Panc1 (cell line): Measurements from ENCODE around the gene CCDC157. TPM values are rescaled to one million over a fixed set of nuclear protein-coding genes. Genes with fewer than 3 reads are reported as not detected.

ENCODE experiments used
- ATAC-seq: fragments of 200-7000 bp; cut with Tn5 transposase; 2 replicates; pipeline ENCODE4 v1.9.1; 2020; ENCODE audit warnings: mild to moderate bottlenecking, moderate library complexity
- BruUV-seq: library from RNA; stranded (reverse); fragments of 400-500 nt; replicated peaks from 2 replicates; lab custom pipeline; 2021; lab: Mats Ljungman, UMichigan
- CTCF ChIA-PET: fragments of 300-600 bp; sonication (Branson Sonifier 250); formaldehyde crosslinking; loops from one replicate; lab custom pipeline; 2022; ENCODE audit warnings: antibody characterized with exemption; lab: Charles Lee
- POLR2A ChIA-PET: fragments of 300-600 bp; sonication (Branson Sonifier 250); formaldehyde crosslinking; loops from one replicate; lab custom pipeline; 2022; ENCODE audit warnings: antibody characterized with exemption; lab: Charles Lee
- DNase-seq: peaks from one replicate; pipeline ENCODE4 v3.0.0-alpha.2; 2010; ENCODE audit warnings: low read depth, low spot score
- H3K27ac ChIP-seq: 2 replicates; pipeline ENCODE4 v1.5.1; 2011; ENCODE audit warnings: mild to moderate bottlenecking, low read length, inconsistent platforms
- H3K27me3 ChIP-seq: fragments of 200-500 bp; sonication (Bioruptor generic); 2 replicates; pipeline ENCODE4 v1.6.0; 2014; ENCODE audit warnings: low read length, inconsistent platforms; ENCODE audit not compliant: control insufficient read depth, insufficient read depth
- H3K36me3 ChIP-seq: fragments of 200-500 bp; sonication (Bioruptor generic); 2 replicates; pipeline ENCODE4 v1.5.1; 2014; ENCODE audit warnings: inconsistent platforms, mild to moderate bottlenecking, low read length, moderate library complexity; ENCODE audit not compliant: control insufficient read depth, insufficient read depth
- H3K4me1 ChIP-seq: 2 replicates; pipeline ENCODE4 v1.5.1; 2011; ENCODE audit warnings: inconsistent platforms, mild to moderate bottlenecking, low read length, moderate library complexity; ENCODE audit not compliant: control insufficient read depth, insufficient read depth
- H3K4me3 ChIP-seq, 2 experiments: 2 replicates each; pipeline ENCODE4 v1.5.1; 2011 to 2012; ENCODE audit warnings: low read depth in 2 of 2, low read length in 2 of 2, mild to moderate bottlenecking in 2 of 2, inconsistent platforms in 1 of 2, moderate library complexity in 1 of 2
- H3K9me3 ChIP-seq: fragments of 200-500 bp; sonication (Bioruptor generic); 2 replicates; pipeline ENCODE4 v1.5.1; 2014; ENCODE audit warnings: low read depth, mild to moderate bottlenecking, inconsistent platforms, low read length, moderate library complexity; ENCODE audit not compliant: control insufficient read depth, insufficient read depth
- POLR2AphosphoS5 ChIP-seq: IDR thresholded peaks from 2 replicates; pipeline ENCODE4 v1.6.1; 2012; ENCODE audit warnings: mild to moderate bottlenecking, low read depth, low read length, moderate library complexity
- SIN3A ChIP-seq: IDR thresholded peaks from 2 replicates; pipeline ENCODE4 v1.6.1; 2012; ENCODE audit warnings: low read depth, mild to moderate bottlenecking, low read length, moderate library complexity, borderline replicate concordance; ENCODE audit not compliant: insufficient read depth
- TCF7L2 ChIP-seq: IDR thresholded peaks from 2 replicates; pipeline ENCODE4 v1.6.1; 2011; ENCODE audit warnings: mild to moderate bottlenecking, low read depth, low read length, inconsistent platforms
- in situ Hi-C: cut with HindIII; loops from 2 replicates; pipeline ENCODE4 v1.10.0; 2016; ENCODE audit warnings: low sequenced_read_pairs, low pct_unique_long_range_greater_than_20kb
- intact Hi-C: fragments of 100-400 bp; cut with micrococcal nuclease; formaldehyde crosslinking; loops from one replicate; pipeline ENCODE4 v1.10.0; 2022; ENCODE audit not compliant: unreplicated experiment
- total RNA-seq: library from RNA; stranded (reverse); gene quantifications from one replicate; pipeline ENCODE4 v1.2.1, GENCODE V29; 2021; ENCODE audit not compliant: unreplicated experiment
- TF ChIP-seq, protein P1 (sequence below), 2 experiments: IDR thresholded peaks; 2 replicates each; pipeline ENCODE4 v1.6.1; 2011 to 2012; ENCODE audit warnings: low read depth in 2 of 2, control low read depth in 1 of 2, low read length in 1 of 2, mild to moderate bottlenecking in 1 of 2, moderate library complexity in 1 of 2; ENCODE audit not compliant: insufficient read depth in 1 of 2
- TF ChIP-seq, protein P2 (sequence below): fragments of 450-650 bp; IDR thresholded peaks from 2 replicates; pipeline ENCODE4 v1.5.1; 2017; ENCODE audit warnings: mild to moderate bottlenecking

CCDC157 gene
- total RNA-seq, 1 experiment from 2014 or later, result 2.1 TPM

GRCh38 chr22:30422481-30423300 is 65.9 kb downstream of the CCDC157 start:
- no TSS peak for BruUV-seq
- H3K27ac ChIP-seq, result peak overlapping the region; percentile 91
- POLR2A ChIA-PET, result interaction anchor here (0.6 to 1.3 kb wide), 6 partner anchors 10 to 216 kb away, joined by 3 to 5 read pairs (median 3); no protein-coding TSS in a partner anchor
- peaks cover 24% of the 10 kb centered on the region for H3K4me1 ChIP-seq
- in situ Hi-C loops (no loop called here), intact Hi-C loops (no loop called here)
- TF ChIP-seq, protein P1, sequence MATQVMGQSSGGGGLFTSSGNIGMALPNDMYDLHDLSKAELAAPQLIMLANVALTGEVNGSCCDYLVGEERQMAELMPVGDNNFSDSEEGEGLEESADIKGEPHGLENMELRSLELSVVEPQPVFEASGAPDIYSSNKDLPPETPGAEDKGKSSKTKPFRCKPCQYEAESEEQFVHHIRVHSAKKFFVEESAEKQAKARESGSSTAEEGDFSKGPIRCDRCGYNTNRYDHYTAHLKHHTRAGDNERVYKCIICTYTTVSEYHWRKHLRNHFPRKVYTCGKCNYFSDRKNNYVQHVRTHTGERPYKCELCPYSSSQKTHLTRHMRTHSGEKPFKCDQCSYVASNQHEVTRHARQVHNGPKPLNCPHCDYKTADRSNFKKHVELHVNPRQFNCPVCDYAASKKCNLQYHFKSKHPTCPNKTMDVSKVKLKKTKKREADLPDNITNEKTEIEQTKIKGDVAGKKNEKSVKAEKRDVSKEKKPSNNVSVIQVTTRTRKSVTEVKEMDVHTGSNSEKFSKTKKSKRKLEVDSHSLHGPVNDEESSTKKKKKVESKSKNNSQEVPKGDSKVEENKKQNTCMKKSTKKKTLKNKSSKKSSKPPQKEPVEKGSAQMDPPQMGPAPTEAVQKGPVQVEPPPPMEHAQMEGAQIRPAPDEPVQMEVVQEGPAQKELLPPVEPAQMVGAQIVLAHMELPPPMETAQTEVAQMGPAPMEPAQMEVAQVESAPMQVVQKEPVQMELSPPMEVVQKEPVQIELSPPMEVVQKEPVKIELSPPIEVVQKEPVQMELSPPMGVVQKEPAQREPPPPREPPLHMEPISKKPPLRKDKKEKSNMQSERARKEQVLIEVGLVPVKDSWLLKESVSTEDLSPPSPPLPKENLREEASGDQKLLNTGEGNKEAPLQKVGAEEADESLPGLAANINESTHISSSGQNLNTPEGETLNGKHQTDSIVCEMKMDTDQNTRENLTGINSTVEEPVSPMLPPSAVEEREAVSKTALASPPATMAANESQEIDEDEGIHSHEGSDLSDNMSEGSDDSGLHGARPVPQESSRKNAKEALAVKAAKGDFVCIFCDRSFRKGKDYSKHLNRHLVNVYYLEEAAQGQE (IDR thresholded peaks at IDR 0.05; ENCODE audit: insufficient read depth in 1 of 2, low read depth in 2 of 2, low read length in 1 of 2), result no peak
- peak; percentile 23; the same call in 1 of the 2 replicates for TF ChIP-seq TCF7L2
- no peak for TF ChIP-seq POLR2AphosphoS5
- DNase-seq, result no peak
- peak overlapping the region; percentile 62 to 69 for H3K4me3 ChIP-seq
- ATAC-seq, result peak; percentile 52
- no peaks in the 10 kb centered on the region for H3K9me3 ChIP-seq
- H3K36me3 ChIP-seq, result no peaks in the 10 kb centered on the region; the same call in 1 of the 2 replicates
- CTCF ChIA-PET, result interaction anchor here (0.6 to 0.7 kb wide), 2 partner anchors 39 to 40 kb away, joined by 3 read pairs; no protein-coding TSS in a partner anchor
- H3K27me3 ChIP-seq, result no peaks in the 10 kb centered on the region

- no peaks in the 10 kb centered on the region for H3K9me3 ChIP-seq
- intact Hi-C loops, result no loop called here
- POLR2A ChIA-PET, result interaction anchor here (0.6 to 1.3 kb wide), 5 partner anchors 10 to 216 kb away, joined by 3 to 5 read pairs (median 3); no protein-coding TSS in a partner anchor
- H3K4me1 ChIP-seq, result peaks cover 24% of the 10 kb centered on the region
- ATAC-seq (peak; percentile 57), DNase-seq (no peak)
- no peak for TF ChIP-seq TCF7L2
- TF ChIP-seq POLR2AphosphoS5, result peak; percentile 77
- no TSS peak for BruUV-seq
- no peaks in the 10 kb centered on the region for H3K27me3 ChIP-seq
- H3K4me3 ChIP-seq, result peak overlapping the region; percentile 62 to 69
- peak overlapping the region; percentile 91 for H3K27ac ChIP-seq
- no peaks in the 10 kb centered on the region; the same call in 1 of the 2 replicates for H3K36me3 ChIP-seq
- CTCF ChIA-PET, result interaction anchor here (0.7 to 1.2 kb wide), 2 partner anchors 27 to 32 kb away, joined by 4 read pairs; partner anchors contain the start of gene SEC14L2
- in situ Hi-C loops, result no loop called here
These were observed 66.6 kb downstream of the CCDC157 start for GRCh38 chr22:30423301-30423958.

- no TSS peak for BruUV-seq
- POLR2A ChIA-PET, result interaction anchor here (0.8 to 1.3 kb wide), 3 partner anchors 11 to 14 kb away, joined by 3 to 5 read pairs (median 4); no protein-coding TSS in a partner anchor
- no peaks in the 10 kb centered on the region for H3K27me3 ChIP-seq
- H3K4me1 ChIP-seq, result peaks cover 24% of the 10 kb centered on the region
- TF ChIP-seq, protein P1 (IDR thresholded peaks at IDR 0.05; ENCODE audit: insufficient read depth in 1 of 2, low read depth in 2 of 2, low read length in 1 of 2), result no peak
- TF ChIP-seq, protein P2, sequence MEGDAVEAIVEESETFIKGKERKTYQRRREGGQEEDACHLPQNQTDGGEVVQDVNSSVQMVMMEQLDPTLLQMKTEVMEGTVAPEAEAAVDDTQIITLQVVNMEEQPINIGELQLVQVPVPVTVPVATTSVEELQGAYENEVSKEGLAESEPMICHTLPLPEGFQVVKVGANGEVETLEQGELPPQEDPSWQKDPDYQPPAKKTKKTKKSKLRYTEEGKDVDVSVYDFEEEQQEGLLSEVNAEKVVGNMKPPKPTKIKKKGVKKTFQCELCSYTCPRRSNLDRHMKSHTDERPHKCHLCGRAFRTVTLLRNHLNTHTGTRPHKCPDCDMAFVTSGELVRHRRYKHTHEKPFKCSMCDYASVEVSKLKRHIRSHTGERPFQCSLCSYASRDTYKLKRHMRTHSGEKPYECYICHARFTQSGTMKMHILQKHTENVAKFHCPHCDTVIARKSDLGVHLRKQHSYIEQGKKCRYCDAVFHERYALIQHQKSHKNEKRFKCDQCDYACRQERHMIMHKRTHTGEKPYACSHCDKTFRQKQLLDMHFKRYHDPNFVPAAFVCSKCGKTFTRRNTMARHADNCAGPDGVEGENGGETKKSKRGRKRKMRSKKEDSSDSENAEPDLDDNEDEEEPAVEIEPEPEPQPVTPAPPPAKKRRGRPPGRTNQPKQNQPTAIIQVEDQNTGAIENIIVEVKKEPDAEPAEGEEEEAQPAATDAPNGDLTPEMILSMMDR, result no peak
- peak; percentile 62; the same call in 1 of the 2 replicates for TF ChIP-seq TCF7L2
- TF ChIP-seq SIN3A, result no peak
- 0 out of 2 replicates have a peak, but pooled peaks have one; percentile 42 for TF ChIP-seq POLR2AphosphoS5
- intact Hi-C loops (no loop called here), in situ Hi-C loops (no loop called here)
- peak; percentile 94 for DNase-seq
- H3K27ac ChIP-seq, result peak overlapping the region; percentile 91
- H3K9me3 ChIP-seq, result no peaks in the 10 kb centered on the region
- ATAC-seq, result peak; percentile 90
- H3K36me3 ChIP-seq, result no peaks in the 10 kb centered on the region; the same call in 1 of the 2 replicates
- CTCF ChIA-PET, result interaction anchor here (0.7 to 1.2 kb wide), 2 partner anchors 28 to 32 kb away, joined by 4 read pairs; partner anchors contain the start of gene SEC14L2
- peak overlapping the region; percentile 62 to 82 for H3K4me3 ChIP-seq
These were observed 67.2 kb downstream of the CCDC157 start for GRCh38 chr22:30423959-30424533.
